Urothelium cell line (cell line): ENCODE data around the gene TMPRSS6.

Source experiments
- DNase-seq: peaks from one replicate; pipeline ENCODE4 v3.0.0; 2011; ENCODE audit warnings: low spot score, mixed read lengths
- FAIRE-seq: peaks from 2 replicates; lab custom pipeline; 2011; peaks lifted over from hg19 to GRCh38; lab: Jason Lieb, UNC

Gene TMPRSS6

DNA sequence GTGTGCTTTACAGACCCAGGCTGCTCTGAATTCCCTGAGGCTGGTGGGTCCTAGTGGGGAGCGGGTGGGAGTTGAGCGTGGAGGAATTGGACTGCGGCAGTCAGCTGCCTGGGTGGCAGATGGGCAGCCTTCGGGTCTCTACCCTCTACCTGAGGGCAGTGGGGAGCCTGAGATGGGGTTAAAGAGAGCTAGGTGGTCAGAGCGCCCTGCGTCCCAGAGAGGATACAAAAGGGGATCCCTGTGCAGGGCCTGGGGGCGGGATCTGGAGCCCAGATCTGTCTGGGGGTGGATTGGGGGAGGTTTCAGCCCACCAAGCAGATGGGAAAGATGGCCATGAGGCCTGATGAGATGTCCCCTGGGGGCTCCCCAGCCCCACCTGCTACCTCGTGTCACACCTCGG lies 39.8 kb downstream of the TMPRSS6 start:
- DNase-seq (no peak), FAIRE-seq (peak; percentile 87)

DNA sequence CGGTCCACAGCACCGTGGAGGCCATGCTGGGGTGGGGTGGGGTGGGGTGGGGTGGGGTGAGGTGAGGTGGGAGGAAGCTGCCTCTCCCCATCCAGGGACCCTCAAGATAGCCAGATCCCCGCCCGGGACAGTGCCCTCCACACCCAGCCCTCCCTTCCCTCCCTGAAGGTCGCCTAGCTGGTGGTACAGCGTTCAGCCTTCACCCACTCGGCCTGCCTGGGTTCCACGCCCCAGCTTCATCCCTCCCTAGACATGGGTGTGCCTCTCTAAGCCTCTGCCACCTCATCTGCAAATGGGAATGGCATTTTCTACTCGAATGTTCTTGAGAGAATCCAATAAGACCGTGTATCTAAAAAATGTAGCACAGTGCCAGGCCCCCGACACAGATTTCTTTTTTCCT lies 40.2 kb downstream of the TMPRSS6 start:
- DNase-seq, result no peak
- no peak for FAIRE-seq

DNA sequence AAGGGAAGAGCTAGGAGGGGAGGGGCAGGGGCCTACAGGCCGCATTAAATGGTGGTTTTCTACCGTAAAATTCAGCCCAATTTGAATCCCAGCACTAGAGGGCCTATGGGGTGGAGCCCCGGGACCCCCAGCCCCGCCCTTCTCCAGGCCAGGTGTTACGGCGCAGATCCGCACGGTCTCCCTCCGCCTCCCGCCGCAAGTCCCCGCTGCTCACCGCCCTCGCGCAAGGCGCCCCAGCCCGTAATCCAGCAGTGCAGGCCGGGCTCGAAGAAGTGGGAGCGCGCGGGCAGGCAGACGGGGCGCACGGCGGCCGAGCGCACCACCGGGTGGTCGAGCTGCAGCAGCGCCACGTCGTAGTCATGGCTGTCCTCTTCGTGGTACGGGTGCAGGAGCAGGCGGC lies 40.7 kb downstream of the TMPRSS6 start:
- FAIRE-seq, result no peak
- DNase-seq, result no peak

DNA sequence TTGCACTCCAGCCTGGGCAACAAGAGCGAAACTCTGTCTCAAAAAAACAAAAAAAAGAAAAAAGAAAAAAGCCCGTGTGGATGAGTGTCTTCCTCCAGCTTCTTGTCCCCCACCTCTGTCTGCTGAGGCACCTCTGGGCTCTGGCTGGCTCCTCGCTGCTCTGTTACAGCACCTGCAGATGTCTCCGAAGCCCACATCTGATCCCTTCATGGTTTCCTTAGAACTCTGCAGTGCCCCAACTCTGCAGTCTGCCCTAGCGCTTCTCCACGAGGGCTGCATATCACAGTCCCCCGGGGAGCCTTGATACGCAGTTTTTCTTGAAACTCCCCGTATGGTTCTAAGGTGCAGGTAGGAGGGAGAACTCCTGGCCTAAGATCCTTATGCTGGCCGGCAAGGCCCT lies 42.1 kb downstream of the TMPRSS6 start:
- DNase-seq (no peak), FAIRE-seq (no peak)

DNA sequence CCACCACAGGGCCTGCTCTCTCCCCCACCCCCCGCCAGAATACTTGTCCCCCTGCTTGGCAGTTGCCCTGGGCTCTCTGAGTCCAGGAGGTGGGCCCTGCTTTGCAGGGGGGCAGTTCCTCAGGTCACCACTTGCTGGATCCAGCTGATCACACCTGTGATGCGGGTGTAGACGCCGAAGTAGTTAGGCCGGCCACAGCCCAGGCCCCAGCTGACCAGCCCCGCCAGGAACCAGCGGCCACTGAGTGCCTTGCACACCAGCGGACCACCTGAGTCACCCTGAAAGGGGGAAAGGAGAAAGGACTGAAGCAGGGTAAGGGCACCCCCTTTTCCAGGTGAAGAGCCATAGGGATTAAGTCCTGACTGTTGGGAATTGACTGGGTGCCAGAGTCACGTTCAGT lies 43.6 kb downstream of the TMPRSS6 start:
- DNase-seq (no peak), FAIRE-seq (no peak)

DNA sequence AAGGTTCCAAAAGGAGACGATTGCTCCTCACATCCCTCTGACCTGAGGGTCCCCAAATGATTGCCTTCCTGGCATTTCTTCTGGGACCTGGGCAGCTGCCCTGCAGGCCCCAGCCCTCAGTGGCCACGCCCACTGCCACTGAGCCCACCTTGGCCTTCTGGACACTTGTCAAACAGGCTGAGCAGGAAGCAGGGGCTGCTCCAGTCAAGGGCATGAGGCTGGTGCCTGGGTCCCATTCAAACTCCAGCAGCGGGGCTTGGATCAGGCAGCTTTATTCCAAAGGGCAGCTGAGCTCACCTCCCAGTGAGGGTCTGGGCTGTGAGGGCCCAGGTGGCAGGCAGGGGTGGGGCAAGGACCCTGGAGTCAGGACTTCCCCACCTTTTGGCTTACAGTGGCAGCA lies 44.3 kb downstream of the TMPRSS6 start:
- FAIRE-seq (no peak), DNase-seq (no peak)

DNA sequence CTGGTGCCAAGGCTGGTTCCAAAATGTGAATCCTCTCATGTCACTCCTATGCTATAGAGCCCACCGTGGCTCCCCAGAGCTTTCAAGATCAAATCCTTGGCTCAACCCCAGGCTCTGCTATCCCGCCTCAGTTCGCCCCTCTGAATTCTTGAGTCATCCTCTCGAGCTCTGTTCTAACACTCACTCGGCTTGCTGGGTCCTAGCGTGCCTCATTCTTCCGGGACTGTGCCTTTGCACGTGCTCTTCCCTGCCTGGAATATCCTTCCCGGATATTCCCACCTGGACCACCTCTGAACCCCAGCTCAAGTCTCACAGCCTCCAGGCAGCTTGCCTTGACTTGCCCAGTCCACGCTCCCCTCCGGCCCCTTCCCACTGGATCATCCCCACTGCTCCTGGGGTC lies 45.0 kb downstream of the TMPRSS6 start:
- no peak for FAIRE-seq
- no peak for DNase-seq

DNA sequence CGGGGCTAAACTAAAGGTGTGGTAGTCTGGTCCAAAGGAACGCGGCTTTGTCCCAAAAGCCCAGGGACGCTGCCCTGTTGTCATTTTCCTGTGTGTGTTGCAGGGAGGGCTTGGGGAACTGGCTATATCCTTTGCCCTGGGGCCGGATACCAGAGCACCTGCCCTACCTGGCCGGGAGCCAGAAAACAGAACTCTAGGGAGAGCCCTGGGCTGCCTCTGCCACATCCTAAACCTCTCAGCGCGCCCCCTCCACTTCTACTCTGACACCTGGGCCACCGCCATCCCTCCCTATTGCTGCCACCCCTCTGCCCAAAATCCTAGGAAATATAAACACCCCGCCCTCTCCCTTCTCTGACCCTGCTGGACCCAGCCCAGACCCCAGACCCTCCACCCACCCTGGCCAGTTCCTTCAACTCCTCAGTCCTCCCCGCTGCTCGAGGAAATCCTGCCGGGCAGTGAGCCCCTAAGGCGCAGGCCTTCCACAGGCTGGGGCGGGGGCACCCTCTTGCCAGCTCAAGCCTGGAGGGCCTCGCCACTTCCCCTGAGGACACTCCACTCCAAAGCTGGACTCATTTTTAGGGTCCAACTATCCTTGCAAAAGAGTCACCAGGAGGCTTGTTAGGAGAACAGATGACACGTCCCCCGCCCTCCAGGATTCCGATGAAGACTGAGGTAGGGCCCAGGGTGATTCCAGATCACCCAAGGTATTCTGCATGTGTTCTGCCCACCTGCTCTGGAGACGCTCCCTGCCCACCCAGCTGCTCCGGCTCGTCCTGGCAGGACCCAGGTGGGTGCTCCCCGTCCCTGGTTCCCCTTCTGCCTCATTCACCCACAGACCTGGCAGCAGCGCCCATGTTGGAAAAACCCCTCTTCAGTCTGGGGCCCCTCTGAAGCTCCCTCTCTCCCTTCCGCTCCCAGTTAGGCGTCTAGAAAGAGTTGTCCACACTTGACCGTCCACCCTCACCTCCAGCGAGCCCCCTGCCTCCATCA lies 45.8 kb downstream of the TMPRSS6 start:
- no peak for FAIRE-seq
- no peak for DNase-seq

DNA sequence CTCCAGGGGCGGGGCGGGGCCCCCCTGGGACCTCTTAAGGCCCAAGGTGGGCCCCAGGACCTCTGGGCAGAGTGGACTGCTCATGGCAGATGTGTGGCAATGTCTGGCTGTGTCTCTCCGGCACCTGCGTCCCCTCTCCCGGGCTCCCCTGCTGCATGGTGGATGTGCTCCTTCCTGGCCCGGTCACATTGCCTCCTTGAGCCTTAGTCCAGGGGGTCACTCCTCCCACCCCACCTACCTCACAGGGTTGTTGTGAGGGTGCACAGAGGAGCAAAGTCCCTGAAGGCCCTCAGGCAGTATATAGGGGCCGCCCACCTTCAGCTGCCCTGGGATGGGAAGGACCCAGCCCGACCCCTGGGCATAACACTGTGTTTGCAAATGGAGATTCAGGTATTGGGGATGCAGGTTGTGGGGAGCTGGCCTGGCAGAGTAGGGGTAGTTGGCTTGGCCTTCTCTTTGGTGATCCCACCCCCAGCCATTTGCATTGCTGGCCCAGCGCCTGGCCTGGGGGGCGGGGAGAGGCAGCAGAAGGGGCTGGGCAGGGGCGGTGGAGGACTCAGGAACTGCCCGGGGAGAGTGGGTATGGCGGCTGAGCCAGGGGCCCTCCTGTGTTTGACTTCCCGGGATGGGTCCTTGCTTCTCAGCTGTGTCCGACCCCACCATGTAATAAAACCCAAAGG lies 46.7 kb downstream of the TMPRSS6 start:
- FAIRE-seq, result no peak

DNA sequence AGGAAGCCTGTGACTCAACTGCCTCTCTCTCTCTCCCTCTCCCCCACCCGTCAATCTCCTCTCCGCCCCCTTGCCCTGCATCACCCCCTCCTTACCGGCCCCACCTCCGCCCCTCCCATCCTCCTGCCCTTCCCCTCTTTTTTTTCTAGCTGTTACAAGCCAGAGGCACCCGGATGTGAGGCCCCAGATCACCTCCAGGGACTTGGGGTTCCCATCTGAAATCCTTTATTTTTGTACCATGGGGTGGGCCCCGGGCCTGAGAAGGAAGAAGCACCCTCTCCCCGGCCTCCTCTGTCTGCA lies 47.2 kb downstream of the TMPRSS6 start:
- DNase-seq, result no peak
- FAIRE-seq, result no peak

More for the DNA sequence above, 46.7 kb downstream of the TMPRSS6 start:
- DNase-seq, result no peak

DNA sequence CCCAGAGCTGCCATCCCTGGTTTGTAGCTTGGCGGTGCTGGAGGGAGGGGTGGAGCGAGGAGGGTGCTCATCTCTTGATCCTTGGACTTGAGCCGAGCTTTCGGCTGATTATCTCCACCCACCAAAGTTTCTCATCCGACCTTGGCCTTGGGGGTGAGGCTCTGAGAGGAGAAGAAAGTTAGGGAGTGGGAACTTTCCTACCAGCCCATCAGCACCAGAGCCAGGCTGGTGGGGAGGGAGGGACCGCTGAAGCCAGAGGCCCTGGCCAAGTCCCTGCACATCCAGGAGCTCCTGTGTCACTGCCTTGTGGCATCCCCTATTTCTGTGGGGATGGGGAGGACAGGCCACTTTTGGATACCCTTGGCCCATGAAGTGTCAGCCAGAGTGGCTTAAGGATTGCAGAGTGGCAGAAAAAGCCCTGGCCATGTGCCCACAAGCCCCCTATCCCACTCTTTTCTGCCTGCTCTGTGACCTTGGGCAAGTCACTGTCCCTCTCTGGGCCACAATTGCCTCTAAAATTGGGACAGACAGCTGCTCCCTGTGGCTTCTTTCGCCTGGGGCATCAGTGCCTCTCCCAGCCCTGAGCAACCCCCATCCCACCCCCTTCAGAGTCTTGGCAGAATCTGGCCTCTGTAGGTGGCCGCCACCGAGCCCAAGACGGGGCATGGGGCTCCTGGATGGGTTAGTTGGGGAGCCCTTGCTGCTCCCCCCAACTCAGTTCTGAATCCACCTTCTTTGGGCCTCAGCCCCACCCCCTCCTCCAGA lies 47.7 kb downstream of the TMPRSS6 start:
- FAIRE-seq, result no peak
- no peak for DNase-seq

DNA sequence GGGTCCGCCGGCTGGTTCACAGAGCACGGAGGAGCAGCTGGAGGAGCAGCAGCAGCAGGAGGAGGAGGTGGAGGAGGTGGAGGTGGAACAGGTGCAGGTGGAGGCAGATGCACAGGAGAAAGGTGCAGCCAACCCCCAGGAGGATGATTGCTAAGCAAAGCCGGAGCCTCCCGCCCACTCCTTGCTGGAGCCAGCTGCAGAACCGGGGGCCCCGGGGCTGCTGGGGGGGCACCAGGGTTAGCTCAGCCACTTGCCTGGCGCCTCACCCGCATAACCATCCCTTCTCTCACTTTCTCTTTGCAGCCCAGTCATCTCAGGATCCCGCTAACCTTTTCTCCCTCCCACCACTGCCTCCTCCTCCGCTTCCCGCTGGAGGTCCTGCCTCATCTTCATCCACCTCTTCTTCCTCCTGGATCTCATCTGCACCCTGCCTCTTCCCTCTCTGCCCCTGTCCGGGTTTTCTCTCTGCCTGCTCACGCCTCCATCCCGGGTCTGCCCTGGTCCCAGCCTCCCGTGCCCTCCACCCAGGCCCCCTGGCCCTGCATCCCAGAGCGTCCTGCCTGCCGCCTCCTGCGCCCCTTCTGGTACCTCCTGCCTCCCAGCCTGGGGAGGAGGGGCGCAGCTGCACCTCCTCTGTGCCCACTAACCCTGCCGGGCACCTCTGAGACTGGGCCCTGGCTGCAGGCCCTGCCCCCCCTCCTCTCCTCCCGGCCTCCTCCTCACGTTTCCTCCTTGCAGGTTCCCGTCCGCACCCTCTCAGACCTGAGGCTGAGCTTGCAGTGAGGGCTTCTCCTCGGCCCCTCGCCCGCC lies 48.5 kb downstream of the TMPRSS6 start:
- no peak for DNase-seq
- FAIRE-seq, result no peak

DNA sequence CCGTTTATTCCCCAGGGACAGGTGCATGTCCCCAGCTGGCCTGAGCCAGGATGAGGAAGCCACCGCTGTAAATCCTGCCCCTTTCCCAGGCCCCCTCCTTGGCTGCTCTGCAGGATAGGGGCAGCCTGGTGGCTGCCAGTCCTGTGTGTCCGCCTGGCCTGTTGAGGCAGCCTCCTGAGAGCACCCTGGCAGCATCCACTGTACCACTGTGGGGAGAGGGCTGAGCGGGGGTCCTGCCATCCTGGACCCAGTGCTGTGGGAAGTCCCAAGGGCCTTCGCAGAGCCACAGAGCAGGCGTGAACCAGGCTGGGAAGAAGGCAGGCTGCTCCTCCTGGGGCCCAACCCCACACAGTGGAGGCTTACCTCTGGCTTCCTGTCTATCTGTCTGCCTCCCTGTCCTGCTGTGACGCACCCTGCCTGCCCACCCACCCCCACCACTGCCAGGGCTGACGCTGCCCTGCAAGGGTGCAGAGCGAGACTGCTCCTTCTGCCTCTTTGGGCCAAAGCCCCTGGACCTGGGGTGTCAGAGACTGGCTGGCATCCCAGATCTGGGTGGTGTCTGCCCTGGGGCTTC lies 49.5 kb downstream of the TMPRSS6 start:
- DNase-seq, result no peak
- FAIRE-seq, result no peak

DNA sequence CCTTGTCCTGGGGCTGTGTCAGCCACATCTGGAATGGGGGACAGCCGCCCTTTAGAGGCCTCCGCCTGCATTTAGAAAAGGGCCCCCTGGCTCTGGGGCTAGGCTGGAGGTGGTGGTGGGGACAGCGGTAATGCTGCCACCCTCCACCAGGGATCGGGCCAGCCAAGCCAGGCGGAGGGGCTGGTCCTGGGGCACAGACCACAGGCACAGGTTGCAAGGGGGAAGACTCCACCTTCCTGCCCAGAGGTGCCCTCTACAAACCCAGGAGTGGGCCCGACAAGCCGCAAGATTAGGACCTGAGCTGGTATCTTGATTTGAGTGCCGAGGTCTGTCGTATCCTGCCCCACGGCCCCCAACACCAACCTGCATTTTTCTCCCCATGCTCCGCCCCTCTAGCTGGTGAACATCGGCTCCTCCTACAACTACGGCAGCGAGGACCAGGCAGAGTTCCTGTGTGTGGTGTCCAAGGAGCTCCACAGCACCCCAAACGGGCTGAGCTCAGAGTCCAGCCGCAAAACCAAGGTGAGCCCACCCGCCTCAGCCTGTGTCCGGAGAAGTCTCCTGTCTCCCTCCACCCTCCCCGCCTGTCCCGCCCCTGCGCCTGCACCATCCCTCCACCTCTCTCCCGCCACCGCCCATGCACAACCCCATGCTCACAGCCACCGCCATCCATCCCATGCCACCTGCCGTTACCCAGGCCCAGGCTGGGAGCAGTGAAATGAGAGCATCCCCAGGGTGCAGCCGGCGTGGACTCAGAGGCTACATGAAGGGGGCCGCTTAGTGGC lies 50.4 kb downstream of the TMPRSS6 start:
- no peak for FAIRE-seq
- no peak for DNase-seq

DNA sequence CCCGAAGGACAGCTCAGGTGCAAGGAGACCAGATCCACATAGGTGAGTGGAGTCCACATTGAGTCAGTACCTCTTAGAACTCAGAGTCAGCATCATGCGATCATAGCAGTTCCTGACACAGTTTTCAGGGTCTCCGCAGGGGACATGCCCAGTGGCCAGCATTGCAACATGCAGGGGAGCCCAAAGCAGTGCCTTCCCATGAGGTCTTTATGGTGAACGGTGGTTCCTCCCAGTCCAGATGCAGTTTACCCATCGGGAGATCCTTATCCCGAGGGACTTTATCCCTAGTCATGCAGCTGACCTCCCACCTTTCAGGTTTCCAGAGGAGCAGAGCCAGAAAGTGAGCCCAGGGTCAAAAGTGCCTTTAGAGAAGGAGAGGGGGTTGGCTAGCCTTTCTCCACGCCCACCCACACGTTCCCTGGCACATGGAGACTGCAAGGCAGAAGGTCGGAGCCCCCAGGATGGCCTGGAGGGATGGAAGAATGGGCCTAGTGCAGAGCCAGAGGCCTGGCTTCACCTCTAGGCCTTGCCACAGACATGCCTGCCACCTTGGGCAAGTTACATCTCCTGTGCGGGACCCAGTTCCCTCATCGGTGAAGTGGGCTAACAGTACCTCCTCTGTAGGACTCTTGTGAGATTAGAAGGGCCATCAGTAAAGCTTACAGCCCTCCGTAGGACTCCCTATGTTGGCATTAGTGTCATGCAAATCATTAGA lies 51.6 kb downstream of the TMPRSS6 start:
- no peak for DNase-seq
- no peak for FAIRE-seq

DNA sequence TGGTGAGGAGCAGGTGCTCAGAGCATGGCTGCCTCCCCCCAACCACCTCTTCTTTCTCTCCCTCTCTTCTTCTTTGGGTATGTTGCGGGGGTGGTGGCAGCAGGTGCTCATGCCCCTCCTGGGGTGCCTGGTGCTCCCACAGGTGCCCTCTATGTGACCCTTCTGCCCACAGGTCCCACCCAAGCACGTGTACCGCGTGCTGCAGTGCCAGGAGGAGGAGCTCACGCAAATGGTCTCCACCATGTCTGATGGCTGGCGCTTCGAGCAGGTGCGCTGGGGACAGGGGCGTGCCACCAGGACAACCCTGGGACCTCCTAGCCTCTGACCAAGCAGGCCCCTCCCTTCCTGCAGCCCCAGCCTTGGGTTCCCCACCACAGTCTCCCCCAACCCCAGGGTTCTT lies 52.3 kb downstream of the TMPRSS6 start:
- DNase-seq, result no peak
- no peak for FAIRE-seq

DNA sequence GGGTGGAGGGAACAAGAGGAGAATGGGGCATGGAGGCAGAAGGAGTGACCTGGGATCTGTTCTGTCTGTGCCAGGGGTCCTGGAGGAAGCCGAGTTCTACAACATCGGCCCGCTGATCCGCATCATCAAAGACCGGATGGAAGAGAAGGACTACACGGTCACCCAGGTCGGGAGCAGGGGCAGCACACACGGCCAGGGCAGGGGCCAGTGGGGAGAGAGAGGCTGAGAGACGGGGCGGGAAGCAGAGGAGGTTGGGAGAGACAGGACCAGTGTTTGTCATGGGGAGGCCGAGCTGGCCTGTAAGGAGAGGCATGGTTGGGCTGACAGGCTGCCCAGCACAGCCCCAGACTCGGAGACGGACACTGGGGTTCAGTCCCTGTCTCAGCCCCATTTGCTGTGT lies 53.3 kb downstream of the TMPRSS6 start:
- DNase-seq, result no peak
- FAIRE-seq, result peak; percentile 9

DNA sequence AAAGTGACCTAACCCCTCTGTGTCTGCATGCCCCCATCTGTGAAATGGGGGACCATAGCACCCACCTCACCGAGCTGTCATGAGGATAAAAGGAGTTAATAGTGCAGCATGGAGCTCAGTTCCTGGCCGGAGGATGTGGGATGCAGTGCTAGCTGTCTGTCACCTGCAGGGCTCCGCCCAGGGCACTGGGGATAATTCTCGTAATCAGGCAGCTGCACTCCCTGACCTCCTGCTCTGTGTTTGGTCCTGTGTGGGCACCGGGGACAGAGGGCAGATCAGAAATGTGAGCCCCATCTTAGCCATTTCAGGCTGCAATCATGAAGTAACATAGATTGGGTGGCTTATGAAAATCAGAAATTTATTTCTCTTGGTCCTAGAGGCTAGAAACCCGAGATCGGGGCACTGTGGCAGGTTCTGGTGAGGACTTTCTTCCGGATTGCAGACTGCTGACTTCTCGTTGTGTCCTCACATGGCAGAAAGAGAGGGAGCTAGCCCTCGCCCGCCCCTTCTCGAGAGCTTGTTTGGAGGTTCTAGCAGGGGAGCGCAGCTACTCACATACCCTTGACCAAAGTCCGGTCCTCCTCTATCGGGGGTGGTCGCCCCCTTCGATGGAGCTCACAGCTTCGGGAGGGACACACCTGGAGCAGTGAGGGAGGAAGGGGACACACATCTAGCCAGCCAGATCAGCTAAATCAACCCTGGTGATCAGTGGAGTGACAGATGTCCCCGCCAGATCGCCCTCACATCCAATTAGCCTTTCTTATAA lies 54.7 kb downstream of the TMPRSS6 start:
- no peak for DNase-seq
- no peak for FAIRE-seq
